Esophagus muscularis mucosa (tissue), 4 donors: ENCODE data around the gene IL2RA. TPM values are rescaled to one million over a fixed set of nuclear protein-coding genes. Genes with fewer than 3 reads are reported as not detected.

ENCODE experiments used
- DNase-seq: peaks from one replicate; pipeline ENCODE4 v3.0.0-alpha.2; 2017; ENCODE audit errors: extremely low spot score
- H3K27ac ChIP-seq, 4 donors: fragments of 200-600 bp; sonication (generic); replicated peaks in 1 of 4; 1 replicate in 3 of 4; 2 replicates in 1 of 4; pipeline ENCODE4 v1.5.1; 2016 to 2019; ENCODE audit warnings: mild to moderate bottlenecking in 1 of 4
- H3K27me3 ChIP-seq, 4 donors: fragments of 200-600 bp; sonication (generic); one replicate each; pipeline versions ENCODE4 v1.5.1 to v1.6.0; 2016 to 2019
- H3K36me3 ChIP-seq, 4 donors: fragments of 200-600 bp; sonication (generic); one replicate each; pipeline ENCODE4 v1.5.1; 2016 to 2019
- H3K4me1 ChIP-seq, 4 donors: fragments of 200-600 bp; sonication (generic); one replicate each; pipeline ENCODE4 v1.5.1; 2016 to 2019
- H3K4me3 ChIP-seq, 4 donors: fragments of 200-600 bp; sonication (generic); 1 replicate in 2 of 4; 2 replicates in 2 of 4; pipeline ENCODE4 v1.5.1; 2016 to 2019; ENCODE audit warnings: mild to moderate bottlenecking in 4 of 4, moderate library complexity in 1 of 4
- H3K9me3 ChIP-seq, 4 donors: fragments of 200-600 bp; sonication (generic); 1 replicate in 3 of 4; 2 replicates in 1 of 4; pipeline ENCODE4 v1.5.1; 2016 to 2019
- CTCF ChIP-seq, 3 experiments: fragments of 200-600 bp in 2 of 3; fragments of 450-650 bp in 1 of 3; sonication (generic) in 2 of 3; IDR thresholded peaks; one replicate each; pipeline ENCODE4 v1.5.1; 2017 to 2019; ENCODE audit warnings: antibody characterized with exemption in 3 of 3, mild to moderate bottlenecking in 2 of 3, moderate library complexity in 1 of 3
- EP300 ChIP-seq: sonication (generic); formaldehyde crosslinking; IDR thresholded peaks from one replicate; pipeline ENCODE4 v1.6.1; 2017; ENCODE audit warnings: antibody characterized with exemption
- POLR2A ChIP-seq: fragments of 450-650 bp; IDR thresholded peaks from one replicate; pipeline ENCODE4 v1.6.1; 2017; ENCODE audit warnings: antibody characterized with exemption, moderate library complexity, mild to moderate bottlenecking, low read depth
- POLR2AphosphoS5 ChIP-seq, 2 donors: sonication (generic); formaldehyde crosslinking; IDR thresholded peaks; one replicate each; pipeline ENCODE4 v1.6.1; 2017; ENCODE audit warnings: antibody characterized with exemption in 2 of 2
- WGBS: methylation state at CpG from one replicate; pipeline ENCODE4 v1.1.5; 2018; 5-methylcytosine and 5-hydroxymethylcytosine counted together
- intact Hi-C: fragments of 100-400 bp; cut with DNase I; formaldehyde crosslinking; loops from one replicate; pipeline ENCODE4 v1.15.1; 2023
- total RNA-seq, 4 donors: library from RNA; depleted of rRNA; stranded (reverse); fragments of >200 nt; gene quantifications; one replicate each; pipeline versions ENCODE4 v1.1.0 to v1.2.1, GENCODE V29; 2016

Gene IL2RA
- total RNA-seq, 4 donors from 2014 or later: 0.39 to 17.4 (median 1.1) TPM

GRCh38 chr10:6030940-6031339, 31.2 kb downstream of the IL2RA start:
- no peaks in the 10 kb centered on the region for H3K27me3 ChIP-seq
- peaks cover 0 to 20% (median 3%) of the 10 kb centered on the region in 4 donors for H3K9me3 ChIP-seq
- no peak for DNase-seq
- no peaks in the 10 kb centered on the region for H3K36me3 ChIP-seq
- H3K4me1 ChIP-seq: peaks cover 0 to 11% (median 7%) of the 10 kb centered on the region in 4 donors
- TF ChIP-seq CTCF (IDR thresholded peaks at IDR 0.05) (no peak), POLR2A (no peak), POLR2AphosphoS5 (IDR thresholded peaks at IDR 0.05) (no peak), EP300 (no peak)
- no peak overlapping the region for H3K27ac ChIP-seq
- intact Hi-C loops: no loop called here
- no peak overlapping the region for H3K4me3 ChIP-seq

GRCh38 chr10:6030217-6030616, 31.9 kb downstream of the IL2RA start:
- intact Hi-C loops: no loop called here
- no peaks in the 10 kb centered on the region for H3K36me3 ChIP-seq
- no peaks in the 10 kb centered on the region for H3K27me3 ChIP-seq
- no peak overlapping the region for H3K27ac ChIP-seq
- 94% methylated on average over 7 of the region's 7 CpGs for WGBS
- no peak overlapping the region for H3K4me3 ChIP-seq
- no peak for DNase-seq
- peaks cover 0 to 20% (median 3%) of the 10 kb centered on the region in 4 donors for H3K9me3 ChIP-seq
- peaks cover 0 to 11% (median 7%) of the 10 kb centered on the region in 4 donors for H3K4me1 ChIP-seq
- TF ChIP-seq EP300: no peak
- no peak for TF ChIP-seq POLR2A
- TF ChIP-seq POLR2AphosphoS5 (IDR thresholded peaks at IDR 0.05): no peak
- no peak for TF ChIP-seq CTCF (IDR thresholded peaks at IDR 0.05)

- DNase-seq: no peak
- 65% methylated on average over 6 of the region's 6 CpGs for WGBS
- no peak overlapping the region for H3K27ac ChIP-seq
- intact Hi-C loops: no loop called here
- H3K4me3 ChIP-seq: no peak overlapping the region
- no peaks in the 10 kb centered on the region for H3K27me3 ChIP-seq
- no peaks in the 10 kb centered on the region for H3K36me3 ChIP-seq
- peaks cover 0 to 4% (median 0%) of the 10 kb centered on the region in 4 donors for H3K4me1 ChIP-seq
- no peak for TF ChIP-seq POLR2A
- no peak for TF ChIP-seq CTCF (IDR thresholded peaks at IDR 0.05)
- no peak for TF ChIP-seq POLR2AphosphoS5 (IDR thresholded peaks at IDR 0.05)
- TF ChIP-seq EP300: no peak
- peaks cover 0 to 20% (median 3%) of the 10 kb centered on the region in 4 donors for H3K9me3 ChIP-seq
Measured at GRCh38 chr10:6027929-6028328, 34.2 kb downstream of the IL2RA start.

- no peak for TF ChIP-seq CTCF (IDR thresholded peaks at IDR 0.05)
- no peak for TF ChIP-seq POLR2AphosphoS5 (IDR thresholded peaks at IDR 0.05)
- TF ChIP-seq POLR2A: no peak
- TF ChIP-seq EP300: no peak
- Histone ChIP-seq H3K36me3 (no peaks in the 10 kb centered on the region), H3K9me3 (peaks cover 0 to 16% (median under 1%) of the 10 kb centered on the region in 4 donors), H3K27ac (no peak overlapping the region), H3K4me1 (peaks cover 0 to 4% (median 0%) of the 10 kb centered on the region in 4 donors), H3K27me3 (no peaks in the 10 kb centered on the region), H3K4me3 (no peak overlapping the region)
- peak; percentile 3 for DNase-seq
- WGBS: 92% methylated on average over 6 of the region's 6 CpGs
- intact Hi-C loops: no loop called here
Measured at GRCh38 chr10:6025683-6026255, 36.4 kb downstream of the IL2RA start.

GRCh38 chr10:6024334-6024682, 37.9 kb downstream of the IL2RA start:
- peaks cover 0 to 1% (median 0%) of the 10 kb centered on the region in 4 donors for H3K9me3 ChIP-seq
- H3K4me1 ChIP-seq: peaks cover 0 to 4% (median 0%) of the 10 kb centered on the region in 4 donors
- peak; percentile 75 for DNase-seq
- H3K27ac ChIP-seq: no peak overlapping the region
- WGBS: 75% methylated on average over 10 of the region's 10 CpGs
- no peaks in the 10 kb centered on the region for H3K27me3 ChIP-seq
- no peaks in the 10 kb centered on the region for H3K36me3 ChIP-seq
- TF ChIP-seq POLR2A (no peak), EP300 (no peak), POLR2AphosphoS5 (IDR thresholded peaks at IDR 0.05) (no peak), CTCF (IDR thresholded peaks at IDR 0.05) (no peak)
- no peak overlapping the region for H3K4me3 ChIP-seq
- intact Hi-C loops: no loop called here
